H9 (cell line): ENCODE measurements around the gene PCOLCE2. TPM values are rescaled to one million over a fixed set of nuclear protein-coding genes. Genes with fewer than 3 reads are reported as not detected.

Experiments used
- DNase-seq: peaks from one replicate; pipeline ENCODE4 v3.0.0-alpha.2; 2017
- H2AFZ ChIP-seq: one replicate; pipeline ENCODE4 v1.6.1; 2013; ENCODE audit warnings: mild to moderate bottlenecking, low read length, control low read depth, moderate library complexity
- H2AK5ac ChIP-seq: 2 replicates; pipeline ENCODE4 v1.6.1; 2013; ENCODE audit warnings: low read length, control low read depth, mixed read lengths; ENCODE audit not compliant: insufficient read length
- H2BK120ac ChIP-seq: one replicate; pipeline ENCODE4 v1.6.1; 2013; ENCODE audit warnings: low read depth, mild to moderate bottlenecking, low read length, control low read depth, inconsistent platforms; ENCODE audit not compliant: poor library complexity, severe bottlenecking
- H2BK12ac ChIP-seq: 2 replicates; pipeline ENCODE4 v1.6.1; 2013; ENCODE audit warnings: low read length, control low read depth, mixed read lengths, low read depth; ENCODE audit not compliant: insufficient read length
- H2BK15ac ChIP-seq: 2 replicates; pipeline ENCODE4 v1.6.1; 2013; ENCODE audit warnings: low read depth, low read length, control low read depth
- H2BK20ac ChIP-seq: one replicate; pipeline ENCODE4 v1.6.1; 2013; ENCODE audit warnings: low read depth, mild to moderate bottlenecking, low read length, control low read depth, inconsistent platforms; ENCODE audit not compliant: poor library complexity, severe bottlenecking
- H2BK5ac ChIP-seq: 2 replicates; pipeline ENCODE4 v1.6.1; 2013; ENCODE audit warnings: low read length, control low read depth, mixed read lengths; ENCODE audit not compliant: insufficient read length
- H3K14ac ChIP-seq: 2 replicates; pipeline ENCODE4 v1.6.1; 2013; ENCODE audit warnings: low read length, control low read depth; ENCODE audit not compliant: insufficient read depth
- H3K18ac ChIP-seq: 2 replicates; pipeline ENCODE4 v1.6.1; 2013; ENCODE audit warnings: low read depth, mild to moderate bottlenecking, mixed read lengths, low read length, control low read depth; ENCODE audit not compliant: insufficient read length
- H3K23ac ChIP-seq: 2 replicates; pipeline ENCODE4 v1.6.1; 2013; ENCODE audit warnings: low read length, control low read depth, mixed read lengths, low read depth; ENCODE audit not compliant: insufficient read length
- H3K23me2 ChIP-seq: 2 replicates; pipeline ENCODE4 v1.6.1; 2013; ENCODE audit warnings: low read depth, mild to moderate bottlenecking, mixed read lengths, low read length, control low read depth; ENCODE audit not compliant: insufficient read length, poor library complexity, severe bottlenecking
- H3K27ac ChIP-seq: 2 replicates; pipeline ENCODE4 v1.5.1; 2013; ENCODE audit warnings: low read length, control low read depth, mixed read lengths, low read depth; ENCODE audit not compliant: insufficient read length
- H3K27me3 ChIP-seq: 2 replicates; pipeline ENCODE4 v1.6.1; 2013; ENCODE audit warnings: low read length, control low read depth, inconsistent platforms; ENCODE audit not compliant: insufficient read depth
- H3K4ac ChIP-seq: 2 replicates; pipeline ENCODE4 v1.6.1; 2013; ENCODE audit warnings: low read depth, mild to moderate bottlenecking, control low read depth, inconsistent platforms, low read length, moderate library complexity
- H3K4me1 ChIP-seq: 2 replicates; pipeline ENCODE4 v1.6.1; 2013; ENCODE audit warnings: low read length, control low read depth, inconsistent platforms; ENCODE audit not compliant: insufficient read depth
- H3K4me2 ChIP-seq: 2 replicates; pipeline ENCODE4 v1.6.1; 2013; ENCODE audit warnings: low read length, control low read depth, mixed read lengths; ENCODE audit not compliant: insufficient read length, insufficient read depth
- H3K56ac ChIP-seq: 2 replicates; pipeline ENCODE4 v1.6.1; 2013; ENCODE audit warnings: low read depth, mild to moderate bottlenecking, mixed read lengths, low read length, control low read depth; ENCODE audit not compliant: insufficient read length
- H3K79me1 ChIP-seq: 2 replicates; pipeline ENCODE4 v1.6.1; 2013; ENCODE audit warnings: low read depth, mild to moderate bottlenecking, moderate library complexity, low read length, control low read depth, inconsistent platforms; ENCODE audit not compliant: insufficient read depth, poor library complexity, severe bottlenecking
- H3K79me2 ChIP-seq: 2 replicates; pipeline ENCODE4 v1.6.1; 2013; ENCODE audit warnings: low read length, control low read depth, inconsistent platforms; ENCODE audit not compliant: insufficient read depth
- H3K9ac ChIP-seq: 2 replicates; pipeline ENCODE4 v1.6.1; 2013; ENCODE audit warnings: low read length, control low read depth, mixed read lengths; ENCODE audit not compliant: insufficient read length; ENCODE audit errors: extremely low read depth
- H3K9me3 ChIP-seq: one replicate; pipeline ENCODE4 v1.6.1; 2013; ENCODE audit warnings: low read depth, low read length, inconsistent platforms; ENCODE audit not compliant: control insufficient read depth
- H3T11ph ChIP-seq: one replicate; pipeline ENCODE4 v1.6.1; 2013; ENCODE audit warnings: mild to moderate bottlenecking, low read length, control low read depth, inconsistent platforms
- H4K20me1 ChIP-seq: one replicate; pipeline ENCODE4 v1.6.1; 2013; ENCODE audit not compliant: control insufficient read depth, insufficient read length, insufficient read depth
- H4K5ac ChIP-seq: 2 replicates; pipeline ENCODE4 v1.6.1; 2013; ENCODE audit warnings: low read depth, mild to moderate bottlenecking, mixed read lengths, low read length, control low read depth; ENCODE audit not compliant: insufficient read length
- H4K8ac ChIP-seq: replicated peaks from 2 replicates; pipeline ENCODE4 v1.6.1; 2013; ENCODE audit warnings: low read length, control low read depth, mixed read lengths, low read depth; ENCODE audit not compliant: insufficient read length
- H4K91ac ChIP-seq: 2 replicates; pipeline ENCODE4 v1.6.1; 2013; ENCODE audit warnings: low read depth, mild to moderate bottlenecking, moderate library complexity, mixed read lengths, low read length, control low read depth; ENCODE audit not compliant: insufficient read length
- H3K27ac Mint-ChIP-seq, 3 experiments: 2 replicates in 2 of 3; 3 replicates in 1 of 3; pipeline ENCODE4 v1.8.0; 2020 to 2021; ENCODE audit warnings: mixed read lengths in 3 of 3, mild to moderate bottlenecking in 1 of 3, moderate library complexity in 1 of 3
- H3K27me3 Mint-ChIP-seq: 2 replicates; pipeline ENCODE4 v1.8.0; 2021; ENCODE audit warnings: low read depth, mild to moderate bottlenecking, moderate library complexity, mixed read lengths
- H3K36me3 Mint-ChIP-seq, 3 experiments: 2 replicates in 2 of 3; 3 replicates in 1 of 3; pipeline ENCODE4 v1.8.0; 2020 to 2021; ENCODE audit warnings: low read depth in 3 of 3, mixed read lengths in 3 of 3; ENCODE audit not compliant: insufficient read depth in 1 of 3
- H3K4me1 Mint-ChIP-seq, 2 experiments: 2 replicates each; pipeline ENCODE4 v1.8.0; 2020; ENCODE audit warnings: mixed read lengths in 2 of 2
- H3K4me3 Mint-ChIP-seq, 2 experiments: 2 replicates in 1 of 2; 3 replicates in 1 of 2; pipeline ENCODE4 v1.8.0; 2020 to 2021; ENCODE audit warnings: mild to moderate bottlenecking in 2 of 2, mixed read lengths in 2 of 2, moderate library complexity in 1 of 2
- H3K9me3 Mint-ChIP-seq, 2 experiments: 2 replicates in 1 of 2; 3 replicates in 1 of 2; pipeline ENCODE4 v1.8.0; 2020; ENCODE audit warnings: mild to moderate bottlenecking in 2 of 2, mixed read lengths in 2 of 2, moderate library complexity in 1 of 2
- total RNA-seq: library from RNA; stranded (reverse); gene quantifications from 2 replicates; pipeline ENCODE4 v1.2.1, GENCODE V29; 2021
- TF ChIP-seq, protein P1 (sequence below): fragments of 200-600 bp; sonication (generic); conservative IDR thresholded peaks from 3 replicates; pipeline ENCODE4 v1.8.0; 2021; ENCODE audit warnings: antibody characterized with exemption, mild to moderate bottlenecking

The PCOLCE2 gene
- total RNA-seq, 1 experiment from 2014 or later = 9.2 TPM

DNA sequence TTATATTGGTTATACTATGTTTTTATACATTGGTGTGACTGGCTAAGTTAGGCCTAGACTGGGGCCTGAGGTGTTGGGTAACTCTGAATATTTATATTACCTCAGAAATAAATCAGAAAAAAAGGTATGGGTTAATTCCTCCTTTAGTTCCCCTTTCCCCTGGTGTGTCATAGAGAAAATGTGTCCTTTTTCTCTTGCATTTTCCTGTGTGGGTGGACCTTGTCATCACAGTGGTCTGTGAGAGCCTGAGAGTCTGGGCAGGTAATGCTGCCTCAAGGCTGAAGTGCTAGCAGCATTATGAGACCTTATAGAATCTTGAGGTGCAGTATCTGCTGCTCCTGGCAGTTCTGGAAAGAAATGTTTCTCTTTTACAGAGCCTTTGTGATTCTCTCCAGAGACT, 69.7 kb downstream of the PCOLCE2 start:
- Histone ChIP-seq H3K9ac (no peak overlapping the region), H3K14ac (no peak overlapping the region), H3K4ac (no peak overlapping the region), H2BK15ac (no peak overlapping the region), H4K8ac (no peak overlapping the region), H3K4me1 (no peaks in the 10 kb centered on the region), H3K27ac (no peak overlapping the region), H4K20me1 (no peaks in the 10 kb centered on the region), H2BK20ac (no peak overlapping the region), H2BK5ac (no peak overlapping the region), H3T11ph (no peak overlapping the region), H2AFZ (no peak overlapping the region), H3K79me1 (no peaks in the 10 kb centered on the region), H2BK12ac (no peak overlapping the region), H3K4me2 (no peak overlapping the region), H4K5ac (no peak overlapping the region), H3K27me3 (no peaks in the 10 kb centered on the region), H3K56ac (no peak overlapping the region), H3K23ac (no peak overlapping the region), H2BK120ac (no peak overlapping the region), H3K79me2 (no peaks in the 10 kb centered on the region), H2AK5ac (no peak overlapping the region), H3K9me3 (no peaks in the 10 kb centered on the region), H4K91ac (no peak overlapping the region), H3K23me2 (no peaks in the 10 kb centered on the region), H3K18ac (no peak overlapping the region)
- H3K4me1 Mint-ChIP-seq = peaks cover 3 to 4% of the 10 kb centered on the region in 2 experiments; a peak in 2 of 4 replicates
- H3K9me3 Mint-ChIP-seq = no peaks in the 10 kb centered on the region
- H3K27me3 Mint-ChIP-seq = no peaks in the 10 kb centered on the region
- DNase-seq = no peak
- H3K4me3 Mint-ChIP-seq = no peak overlapping the region
- TF ChIP-seq, protein P1, sequence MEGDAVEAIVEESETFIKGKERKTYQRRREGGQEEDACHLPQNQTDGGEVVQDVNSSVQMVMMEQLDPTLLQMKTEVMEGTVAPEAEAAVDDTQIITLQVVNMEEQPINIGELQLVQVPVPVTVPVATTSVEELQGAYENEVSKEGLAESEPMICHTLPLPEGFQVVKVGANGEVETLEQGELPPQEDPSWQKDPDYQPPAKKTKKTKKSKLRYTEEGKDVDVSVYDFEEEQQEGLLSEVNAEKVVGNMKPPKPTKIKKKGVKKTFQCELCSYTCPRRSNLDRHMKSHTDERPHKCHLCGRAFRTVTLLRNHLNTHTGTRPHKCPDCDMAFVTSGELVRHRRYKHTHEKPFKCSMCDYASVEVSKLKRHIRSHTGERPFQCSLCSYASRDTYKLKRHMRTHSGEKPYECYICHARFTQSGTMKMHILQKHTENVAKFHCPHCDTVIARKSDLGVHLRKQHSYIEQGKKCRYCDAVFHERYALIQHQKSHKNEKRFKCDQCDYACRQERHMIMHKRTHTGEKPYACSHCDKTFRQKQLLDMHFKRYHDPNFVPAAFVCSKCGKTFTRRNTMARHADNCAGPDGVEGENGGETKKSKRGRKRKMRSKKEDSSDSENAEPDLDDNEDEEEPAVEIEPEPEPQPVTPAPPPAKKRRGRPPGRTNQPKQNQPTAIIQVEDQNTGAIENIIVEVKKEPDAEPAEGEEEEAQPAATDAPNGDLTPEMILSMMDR = no peak
- no peak overlapping the region for H3K27ac Mint-ChIP-seq
- H3K36me3 Mint-ChIP-seq = peaks cover 0 to 4% (median 4%) of the 10 kb centered on the region in 3 experiments; a peak in 3 of 7 replicates
